ENCODE measurements around the gene CASP8AP2.

- TF ChIP-seq, protein P1, sequence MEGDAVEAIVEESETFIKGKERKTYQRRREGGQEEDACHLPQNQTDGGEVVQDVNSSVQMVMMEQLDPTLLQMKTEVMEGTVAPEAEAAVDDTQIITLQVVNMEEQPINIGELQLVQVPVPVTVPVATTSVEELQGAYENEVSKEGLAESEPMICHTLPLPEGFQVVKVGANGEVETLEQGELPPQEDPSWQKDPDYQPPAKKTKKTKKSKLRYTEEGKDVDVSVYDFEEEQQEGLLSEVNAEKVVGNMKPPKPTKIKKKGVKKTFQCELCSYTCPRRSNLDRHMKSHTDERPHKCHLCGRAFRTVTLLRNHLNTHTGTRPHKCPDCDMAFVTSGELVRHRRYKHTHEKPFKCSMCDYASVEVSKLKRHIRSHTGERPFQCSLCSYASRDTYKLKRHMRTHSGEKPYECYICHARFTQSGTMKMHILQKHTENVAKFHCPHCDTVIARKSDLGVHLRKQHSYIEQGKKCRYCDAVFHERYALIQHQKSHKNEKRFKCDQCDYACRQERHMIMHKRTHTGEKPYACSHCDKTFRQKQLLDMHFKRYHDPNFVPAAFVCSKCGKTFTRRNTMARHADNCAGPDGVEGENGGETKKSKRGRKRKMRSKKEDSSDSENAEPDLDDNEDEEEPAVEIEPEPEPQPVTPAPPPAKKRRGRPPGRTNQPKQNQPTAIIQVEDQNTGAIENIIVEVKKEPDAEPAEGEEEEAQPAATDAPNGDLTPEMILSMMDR (IDR thresholded peaks at IDR 0.05; ENCODE audit: low read length): no peak
- no peak for TF ChIP-seq EZH2 (IDR thresholded peaks at IDR 0.05; ENCODE audit: borderline replicate concordance, low read length)
These were observed 12.5 kb downstream of the CASP8AP2 start for GRCh38 chr6:89842228-89842627.

Data from OCI-LY1 (cell line).